ENCODE data around the gene CDH4.

The CDH4 gene

DNA sequence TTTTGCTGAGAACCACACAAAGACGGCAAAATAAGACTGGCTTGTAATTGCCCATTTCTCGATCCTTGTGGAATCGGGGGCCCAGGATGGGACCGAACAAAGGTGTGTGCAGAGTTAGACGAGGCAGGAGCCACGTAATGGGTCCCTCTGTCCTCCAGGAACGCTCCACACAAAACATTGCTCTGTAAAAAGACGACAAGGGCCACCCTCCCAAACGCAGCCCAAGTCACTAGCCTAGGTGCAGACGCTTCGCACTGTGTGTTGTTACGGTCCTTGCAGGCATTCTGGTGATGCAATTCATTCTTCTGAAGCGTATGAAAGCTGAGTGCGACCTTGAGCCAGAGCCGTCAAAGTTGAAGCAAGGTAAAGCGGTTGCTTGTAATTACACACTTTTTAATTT lies 450.2 kb downstream of the CDH4 start:
- no peak overlapping the region for H3K4me3 ChIP-seq (replicated peaks; ENCODE audit: insufficient read depth, low read length)
- TF ChIP-seq, protein P1, sequence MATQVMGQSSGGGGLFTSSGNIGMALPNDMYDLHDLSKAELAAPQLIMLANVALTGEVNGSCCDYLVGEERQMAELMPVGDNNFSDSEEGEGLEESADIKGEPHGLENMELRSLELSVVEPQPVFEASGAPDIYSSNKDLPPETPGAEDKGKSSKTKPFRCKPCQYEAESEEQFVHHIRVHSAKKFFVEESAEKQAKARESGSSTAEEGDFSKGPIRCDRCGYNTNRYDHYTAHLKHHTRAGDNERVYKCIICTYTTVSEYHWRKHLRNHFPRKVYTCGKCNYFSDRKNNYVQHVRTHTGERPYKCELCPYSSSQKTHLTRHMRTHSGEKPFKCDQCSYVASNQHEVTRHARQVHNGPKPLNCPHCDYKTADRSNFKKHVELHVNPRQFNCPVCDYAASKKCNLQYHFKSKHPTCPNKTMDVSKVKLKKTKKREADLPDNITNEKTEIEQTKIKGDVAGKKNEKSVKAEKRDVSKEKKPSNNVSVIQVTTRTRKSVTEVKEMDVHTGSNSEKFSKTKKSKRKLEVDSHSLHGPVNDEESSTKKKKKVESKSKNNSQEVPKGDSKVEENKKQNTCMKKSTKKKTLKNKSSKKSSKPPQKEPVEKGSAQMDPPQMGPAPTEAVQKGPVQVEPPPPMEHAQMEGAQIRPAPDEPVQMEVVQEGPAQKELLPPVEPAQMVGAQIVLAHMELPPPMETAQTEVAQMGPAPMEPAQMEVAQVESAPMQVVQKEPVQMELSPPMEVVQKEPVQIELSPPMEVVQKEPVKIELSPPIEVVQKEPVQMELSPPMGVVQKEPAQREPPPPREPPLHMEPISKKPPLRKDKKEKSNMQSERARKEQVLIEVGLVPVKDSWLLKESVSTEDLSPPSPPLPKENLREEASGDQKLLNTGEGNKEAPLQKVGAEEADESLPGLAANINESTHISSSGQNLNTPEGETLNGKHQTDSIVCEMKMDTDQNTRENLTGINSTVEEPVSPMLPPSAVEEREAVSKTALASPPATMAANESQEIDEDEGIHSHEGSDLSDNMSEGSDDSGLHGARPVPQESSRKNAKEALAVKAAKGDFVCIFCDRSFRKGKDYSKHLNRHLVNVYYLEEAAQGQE (IDR thresholded peaks at IDR 0.05; ENCODE audit: insufficient replicate concordance, low read depth) = no peak
- TF ChIP-seq SPI1 (IDR thresholded peaks at IDR 0.05; ENCODE audit: borderline replicate concordance, low read depth) (no peak), GABPA (IDR thresholded peaks at IDR 0.05; ENCODE audit: low read depth) (no peak), POLR2AphosphoS5 (IDR thresholded peaks at IDR 0.05; ENCODE audit: low read depth) (no peak)
- TF ChIP-seq, protein P2, sequence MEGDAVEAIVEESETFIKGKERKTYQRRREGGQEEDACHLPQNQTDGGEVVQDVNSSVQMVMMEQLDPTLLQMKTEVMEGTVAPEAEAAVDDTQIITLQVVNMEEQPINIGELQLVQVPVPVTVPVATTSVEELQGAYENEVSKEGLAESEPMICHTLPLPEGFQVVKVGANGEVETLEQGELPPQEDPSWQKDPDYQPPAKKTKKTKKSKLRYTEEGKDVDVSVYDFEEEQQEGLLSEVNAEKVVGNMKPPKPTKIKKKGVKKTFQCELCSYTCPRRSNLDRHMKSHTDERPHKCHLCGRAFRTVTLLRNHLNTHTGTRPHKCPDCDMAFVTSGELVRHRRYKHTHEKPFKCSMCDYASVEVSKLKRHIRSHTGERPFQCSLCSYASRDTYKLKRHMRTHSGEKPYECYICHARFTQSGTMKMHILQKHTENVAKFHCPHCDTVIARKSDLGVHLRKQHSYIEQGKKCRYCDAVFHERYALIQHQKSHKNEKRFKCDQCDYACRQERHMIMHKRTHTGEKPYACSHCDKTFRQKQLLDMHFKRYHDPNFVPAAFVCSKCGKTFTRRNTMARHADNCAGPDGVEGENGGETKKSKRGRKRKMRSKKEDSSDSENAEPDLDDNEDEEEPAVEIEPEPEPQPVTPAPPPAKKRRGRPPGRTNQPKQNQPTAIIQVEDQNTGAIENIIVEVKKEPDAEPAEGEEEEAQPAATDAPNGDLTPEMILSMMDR (IDR thresholded peaks at IDR 0.05; ENCODE audit: insufficient read depth, low read length) = no peak
- DNase-seq (ENCODE audit: low read depth in 1 of 2, low spot score in 1 of 2) = no peak
- H3K27ac ChIP-seq (replicated peaks) = no peak overlapping the region
- no peaks in the 10 kb centered on the region for H3K27me3 ChIP-seq (ENCODE audit: insufficient read depth, poor library complexity, severe bottlenecking)

DNA sequence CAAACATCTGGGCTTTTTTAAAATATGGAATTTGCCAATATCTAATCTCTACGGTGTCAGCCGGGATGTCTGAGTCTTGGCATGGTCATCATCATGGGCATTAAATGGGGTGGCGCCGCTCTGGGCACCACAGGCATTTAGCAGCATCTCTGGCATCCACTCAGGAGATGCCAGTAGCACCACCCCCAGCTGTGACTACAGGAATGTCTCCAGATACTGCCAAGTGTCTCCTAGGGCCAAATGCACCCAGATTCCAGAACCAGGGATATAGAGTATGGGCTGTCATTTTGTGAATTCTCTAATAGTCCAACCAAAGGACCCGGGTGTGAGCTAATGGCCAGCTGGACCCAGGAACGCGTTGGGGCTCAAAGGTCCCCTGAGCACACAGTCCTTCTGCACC lies 452.6 kb downstream of the CDH4 start:
- Histone ChIP-seq H3K27ac (replicated peaks) (no peak overlapping the region), H3K27me3 (ENCODE audit: insufficient read depth, poor library complexity, severe bottlenecking) (no peaks in the 10 kb centered on the region), H3K4me3 (replicated peaks; ENCODE audit: insufficient read depth, low read length) (no peak overlapping the region)
- no peak for TF ChIP-seq POLR2AphosphoS5 (IDR thresholded peaks at IDR 0.05; ENCODE audit: low read depth)
- TF ChIP-seq, protein P2 (IDR thresholded peaks at IDR 0.05; ENCODE audit: insufficient read depth, low read length) = no peak
- TF ChIP-seq, protein P1 (IDR thresholded peaks at IDR 0.05; ENCODE audit: insufficient replicate concordance, low read depth) = no peak
- no peak for TF ChIP-seq GABPA (IDR thresholded peaks at IDR 0.05; ENCODE audit: low read depth)
- TF ChIP-seq SPI1 (IDR thresholded peaks at IDR 0.05; ENCODE audit: borderline replicate concordance, low read depth) = no peak
- no peak for DNase-seq (ENCODE audit: low read depth in 1 of 2, low spot score in 1 of 2)

DNA sequence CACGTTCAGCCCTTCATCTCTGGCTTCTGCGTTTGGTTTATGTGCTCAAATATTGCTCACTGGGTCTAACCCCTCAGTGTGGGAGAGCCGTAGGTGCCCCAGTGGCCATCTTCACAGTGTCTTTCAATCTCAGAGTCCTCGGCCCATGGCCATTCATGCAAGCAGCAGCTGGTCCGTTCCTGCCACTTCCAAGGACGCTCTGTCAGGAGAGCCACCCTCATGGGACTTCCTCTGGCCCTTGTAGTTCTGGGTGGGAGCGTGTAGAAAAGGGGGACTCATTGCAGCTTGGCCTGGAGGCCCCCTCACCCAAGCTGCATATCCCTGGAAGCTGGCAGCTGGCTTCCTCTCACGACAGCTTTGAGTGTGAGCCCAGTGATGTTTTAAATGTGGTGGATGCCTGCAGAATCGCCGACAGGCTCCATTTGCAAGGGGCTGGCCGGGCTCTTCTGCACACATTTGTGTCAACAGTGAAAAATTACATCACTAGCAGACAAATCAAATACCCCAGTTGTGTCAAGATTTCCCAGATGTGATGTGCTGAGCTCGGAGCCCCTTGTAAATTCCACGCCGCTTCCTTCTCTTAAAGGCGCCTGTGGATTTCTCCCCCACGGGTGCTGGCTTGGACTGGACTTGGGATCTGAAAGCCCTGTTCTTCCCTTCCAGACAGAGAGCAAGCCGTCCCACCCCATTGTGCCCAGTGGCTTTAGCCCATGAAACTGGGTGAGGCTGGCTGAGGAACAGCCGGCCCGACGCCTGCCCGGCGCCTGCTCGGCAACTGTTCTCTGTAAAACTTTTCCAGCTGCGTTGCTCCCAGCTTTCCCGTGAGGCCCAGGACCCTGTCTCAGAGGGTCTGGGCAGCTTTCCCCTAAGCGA lies 453.6 kb downstream of the CDH4 start:
- Histone ChIP-seq H3K27me3 (ENCODE audit: insufficient read depth, poor library complexity, severe bottlenecking) (no peaks in the 10 kb centered on the region), H3K4me3 (replicated peaks; ENCODE audit: insufficient read depth, low read length) (no peak overlapping the region), H3K27ac (replicated peaks) (no peak overlapping the region)
- DNase-seq (ENCODE audit: low read depth in 1 of 2, low spot score in 1 of 2) = no peak
- TF ChIP-seq POLR2AphosphoS5 (IDR thresholded peaks at IDR 0.05; ENCODE audit: low read depth) = no peak
- TF ChIP-seq, protein P2 (IDR thresholded peaks at IDR 0.05; ENCODE audit: insufficient read depth, low read length) = no peak
